Esophagus muscularis mucosa (tissue), 3 donors: ENCODE results near the gene TMEM115.

ENCODE experiments used
- POLR2A ChIP-seq: fragments of 450-650 bp; IDR thresholded peaks from one replicate; pipeline ENCODE4 v1.6.1; 2017; ENCODE audit warnings: antibody characterized with exemption, moderate library complexity, mild to moderate bottlenecking, low read depth
- TF ChIP-seq, protein P1 (sequence below), 3 experiments: fragments of 200-600 bp in 2 of 3; fragments of 450-650 bp in 1 of 3; sonication (generic) in 2 of 3; IDR thresholded peaks; one replicate each; pipeline ENCODE4 v1.5.1; 2017 to 2019; ENCODE audit warnings: antibody characterized with exemption in 3 of 3, mild to moderate bottlenecking in 2 of 3, moderate library complexity in 1 of 3

DNA sequence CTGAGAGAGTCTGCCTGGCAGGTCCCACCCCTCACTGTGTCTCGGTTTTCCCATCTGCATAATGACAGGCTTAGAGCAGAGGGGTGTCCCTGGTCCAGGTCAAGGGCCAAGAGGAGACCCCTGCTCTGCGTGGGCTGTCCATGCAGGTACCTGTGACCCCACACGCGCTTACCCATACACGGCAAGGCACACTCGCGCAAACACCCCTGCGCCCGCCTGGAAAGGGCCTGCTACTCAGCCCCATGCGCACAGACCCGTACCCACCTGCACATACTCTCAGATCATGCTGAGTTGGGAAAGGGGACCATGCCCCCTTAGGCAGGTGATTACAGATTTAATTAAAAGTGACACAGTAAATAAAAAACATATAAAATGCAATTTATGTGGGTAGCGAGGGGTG, 23.4 kb upstream of the TMEM115 start:
- TF ChIP-seq, protein P1, sequence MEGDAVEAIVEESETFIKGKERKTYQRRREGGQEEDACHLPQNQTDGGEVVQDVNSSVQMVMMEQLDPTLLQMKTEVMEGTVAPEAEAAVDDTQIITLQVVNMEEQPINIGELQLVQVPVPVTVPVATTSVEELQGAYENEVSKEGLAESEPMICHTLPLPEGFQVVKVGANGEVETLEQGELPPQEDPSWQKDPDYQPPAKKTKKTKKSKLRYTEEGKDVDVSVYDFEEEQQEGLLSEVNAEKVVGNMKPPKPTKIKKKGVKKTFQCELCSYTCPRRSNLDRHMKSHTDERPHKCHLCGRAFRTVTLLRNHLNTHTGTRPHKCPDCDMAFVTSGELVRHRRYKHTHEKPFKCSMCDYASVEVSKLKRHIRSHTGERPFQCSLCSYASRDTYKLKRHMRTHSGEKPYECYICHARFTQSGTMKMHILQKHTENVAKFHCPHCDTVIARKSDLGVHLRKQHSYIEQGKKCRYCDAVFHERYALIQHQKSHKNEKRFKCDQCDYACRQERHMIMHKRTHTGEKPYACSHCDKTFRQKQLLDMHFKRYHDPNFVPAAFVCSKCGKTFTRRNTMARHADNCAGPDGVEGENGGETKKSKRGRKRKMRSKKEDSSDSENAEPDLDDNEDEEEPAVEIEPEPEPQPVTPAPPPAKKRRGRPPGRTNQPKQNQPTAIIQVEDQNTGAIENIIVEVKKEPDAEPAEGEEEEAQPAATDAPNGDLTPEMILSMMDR (IDR thresholded peaks at IDR 0.05): no peak
- TF ChIP-seq POLR2A: no peak
